ENCODE results near the gene PRUNE2. TPM values are rescaled to one million over a fixed set of nuclear protein-coding genes. Genes with fewer than 3 reads are reported as not detected.
A peak's percentile ranks its signal among the peaks of the same experiment; 100 is the strongest.

The PRUNE2 gene
- total RNA-seq, 1 donor from 2014 or later: 63.8 TPM

- H3K27me3 Mint-ChIP-seq (ENCODE audit: unreplicated experiment): peaks cover 4% of the 10 kb centered on the region
- H3K27ac Mint-ChIP-seq (ENCODE audit: unreplicated experiment): no peak overlapping the region
- no peaks in the 10 kb centered on the region for H3K4me1 Mint-ChIP-seq (ENCODE audit: low read depth, unreplicated experiment)
- peaks cover 2% of the 10 kb centered on the region for H3K9me3 Mint-ChIP-seq (ENCODE audit: unreplicated experiment)
- no peak overlapping the region for H3K4me3 Mint-ChIP-seq (ENCODE audit: unreplicated experiment)
- DNase-seq: no peak
- no peaks in the 10 kb centered on the region for H3K36me3 Mint-ChIP-seq (ENCODE audit: unreplicated experiment)
- no peak for TF ChIP-seq CTCF (IDR thresholded peaks at IDR 0.05; ENCODE audit: partially characterized antibody, unreplicated experiment)
Measured at GRCh38 chr9:76784881-76785280, 121.0 kb downstream of the PRUNE2 start.

- no peak overlapping the region for H3K4me3 Mint-ChIP-seq (ENCODE audit: unreplicated experiment)
- H3K4me1 Mint-ChIP-seq (ENCODE audit: low read depth, unreplicated experiment): no peaks in the 10 kb centered on the region
- H3K27ac Mint-ChIP-seq (ENCODE audit: unreplicated experiment): no peak overlapping the region
- peaks cover 2% of the 10 kb centered on the region for H3K9me3 Mint-ChIP-seq (ENCODE audit: unreplicated experiment)
- peaks cover under 1% of the 10 kb centered on the region for H3K27me3 Mint-ChIP-seq (ENCODE audit: unreplicated experiment)
- no peak for DNase-seq
- TF ChIP-seq CTCF (IDR thresholded peaks at IDR 0.05; ENCODE audit: partially characterized antibody, unreplicated experiment): no peak
- peaks cover 1% of the 10 kb centered on the region for H3K36me3 Mint-ChIP-seq (ENCODE audit: unreplicated experiment)
Measured at GRCh38 chr9:76772686-76773445, 133.0 kb downstream of the PRUNE2 start.

- peaks cover 4% of the 10 kb centered on the region for H3K36me3 Mint-ChIP-seq (ENCODE audit: unreplicated experiment)
- no peak overlapping the region for H3K4me3 Mint-ChIP-seq (ENCODE audit: unreplicated experiment)
- H3K9me3 Mint-ChIP-seq (ENCODE audit: unreplicated experiment): no peaks in the 10 kb centered on the region
- TF ChIP-seq CTCF (IDR thresholded peaks at IDR 0.05; ENCODE audit: partially characterized antibody, unreplicated experiment): no peak
- no peak for DNase-seq
- peak overlapping the region; percentile 40 for H3K27ac Mint-ChIP-seq (ENCODE audit: unreplicated experiment)
- peaks cover 24% of the 10 kb centered on the region for H3K4me1 Mint-ChIP-seq (ENCODE audit: low read depth, unreplicated experiment)
- peaks cover 7% of the 10 kb centered on the region for H3K27me3 Mint-ChIP-seq (ENCODE audit: unreplicated experiment)
Measured at GRCh38 chr9:76766126-76766525, 139.8 kb downstream of the PRUNE2 start.

GRCh38 chr9:76764138-76764537 lies 141.8 kb downstream of the PRUNE2 start, which contains the start of gene PCA3:
Gene PCA3 (plus strand): TSS chr9:76764438.
- Mint-ChIP-seq H3K4me3 (ENCODE audit: unreplicated experiment) (no peak within 1 kb of the TSS), H3K36me3 (ENCODE audit: unreplicated experiment) (peaks cover 6% of the 10 kb centered on the region), H3K27me3 (ENCODE audit: unreplicated experiment) (peaks cover 9% of the 10 kb centered on the region), H3K9me3 (ENCODE audit: unreplicated experiment) (peaks cover 5% of the 10 kb centered on the region), H3K27ac (ENCODE audit: unreplicated experiment) (no peak within 1 kb of the TSS), H3K4me1 (ENCODE audit: low read depth, unreplicated experiment) (peaks cover 36% of the 10 kb centered on the region)
- no peak for TF ChIP-seq CTCF (IDR thresholded peaks at IDR 0.05; ENCODE audit: partially characterized antibody, unreplicated experiment)
- DNase-seq: no peak

GRCh38 chr9:76761448-76761847 lies 144.5 kb downstream of the PRUNE2 start:
- Mint-ChIP-seq H3K9me3 (ENCODE audit: unreplicated experiment) (peaks cover 7% of the 10 kb centered on the region), H3K4me3 (ENCODE audit: unreplicated experiment) (no peak overlapping the region), H3K27me3 (ENCODE audit: unreplicated experiment) (peaks cover 4% of the 10 kb centered on the region), H3K36me3 (ENCODE audit: unreplicated experiment) (peaks cover 4% of the 10 kb centered on the region), H3K4me1 (ENCODE audit: low read depth, unreplicated experiment) (peaks cover 54% of the 10 kb centered on the region), H3K27ac (ENCODE audit: unreplicated experiment) (no peak overlapping the region)
- DNase-seq: no peak
- TF ChIP-seq CTCF (IDR thresholded peaks at IDR 0.05; ENCODE audit: partially characterized antibody, unreplicated experiment): peak; percentile 23
